H1 (cell line): ENCODE results near the gene BRS3. TPM values are rescaled to one million over a fixed set of nuclear protein-coding genes. Genes with fewer than 3 reads are reported as not detected.

Experiments
- CTCF ChIA-PET: fragments of 300-600 bp; sonication (Branson Sonifier 250); formaldehyde crosslinking; loops from one replicate; lab custom pipeline; 2021; ENCODE audit not compliant: partially characterized antibody; lab: Charles Lee
- POLR2A ChIA-PET: fragments of 300-600 bp; sonication (Branson Sonifier 250); formaldehyde crosslinking; loops from one replicate; lab custom pipeline; 2021; ENCODE audit warnings: inconsistent platforms; ENCODE audit not compliant: partially characterized antibody; lab: Charles Lee
- DNase-seq, 2 experiments: peaks; one replicate each; pipeline versions ENCODE4 v3.0.0 to v3.0.0-alpha.2; 2010 to 2022; ENCODE audit warnings: low spot score in 2 of 2, low read depth in 1 of 2, mixed read lengths in 1 of 2
- FAIRE-seq: peaks from 2 replicates; lab custom pipeline; 2011; peaks lifted over from hg19 to GRCh38; lab: Jason Lieb, UNC
- H2AFZ ChIP-seq: 2 replicates; pipeline ENCODE4 v1.8.1; 2012; ENCODE audit warnings: low read length, inconsistent platforms
- H2AK5ac ChIP-seq: 2 replicates; pipeline ENCODE4 v1.6.1; 2013; ENCODE audit warnings: low read depth, low read length
- H2BK120ac ChIP-seq: replicated peaks from 2 replicates; pipeline ENCODE3; 2013; ENCODE audit warnings: low read depth, low read length, inconsistent platforms
- H2BK12ac ChIP-seq: 2 replicates; pipeline ENCODE4 v1.6.1; 2013; ENCODE audit warnings: low read depth, low read length
- H2BK15ac ChIP-seq: 2 replicates; pipeline ENCODE4 v1.6.1; 2013; ENCODE audit warnings: low read length
- H2BK20ac ChIP-seq: 2 replicates; pipeline ENCODE4 v1.6.1; 2013; ENCODE audit warnings: low read length
- H2BK5ac ChIP-seq: 2 replicates; pipeline ENCODE4 v1.6.1; 2013; ENCODE audit warnings: low read depth, low read length
- H3K14ac ChIP-seq: 2 replicates; pipeline ENCODE4 v1.6.1; 2013; ENCODE audit warnings: inconsistent platforms; ENCODE audit not compliant: insufficient read length
- H3K18ac ChIP-seq: 2 replicates; pipeline ENCODE4 v1.6.1; 2013; ENCODE audit warnings: low read length; ENCODE audit errors: extremely low read depth
- H3K23ac ChIP-seq: 2 replicates; pipeline ENCODE4 v1.6.1; 2013; ENCODE audit warnings: inconsistent platforms; ENCODE audit not compliant: insufficient read length
- H3K23me2 ChIP-seq: 2 replicates; pipeline ENCODE4 v1.6.1; 2013; ENCODE audit warnings: low read depth, low read length
- H3K27ac ChIP-seq: 2 replicates; pipeline ENCODE4 v1.6.1; 2011; ENCODE audit warnings: low read depth, low read length, inconsistent platforms
- H3K27me3 ChIP-seq, 4 experiments: replicated peaks in 1 of 4; 1 replicate in 1 of 4; 2 replicates in 3 of 4; pipeline versions ENCODE4 v1.6.1 to v1.8.1; 2011 to 2013; ENCODE audit warnings: low read length in 3 of 4, mild to moderate bottlenecking in 3 of 4, inconsistent platforms in 2 of 4, mixed read lengths in 2 of 4, moderate library complexity in 1 of 4; ENCODE audit not compliant: control insufficient read depth in 3 of 4, insufficient read depth in 3 of 4; ENCODE audit errors: extremely low read depth in 1 of 4
- H3K36me3 ChIP-seq, 4 experiments: 2 replicates each; pipeline versions ENCODE4 v1.6.1 to v1.8.1; 2011 to 2013; ENCODE audit warnings: mild to moderate bottlenecking in 4 of 4, low read length in 3 of 4, moderate library complexity in 2 of 4, control low read depth in 1 of 4, inconsistent platforms in 1 of 4; ENCODE audit not compliant: insufficient read depth in 4 of 4, control insufficient read depth in 2 of 4
- H3K4ac ChIP-seq: replicated peaks from 2 replicates; pipeline ENCODE3; 2013; ENCODE audit warnings: low read length, low read depth, mixed read lengths, inconsistent platforms; ENCODE audit not compliant: insufficient read length
- H3K4me1 ChIP-seq, 4 experiments: replicated peaks in 1 of 4; 1 replicate in 1 of 4; 2 replicates in 3 of 4; pipeline versions ENCODE4 v1.6.1 to v1.8.1; 2011 to 2013; ENCODE audit warnings: low read length in 3 of 4, inconsistent platforms in 2 of 4, mixed read lengths in 1 of 4; ENCODE audit not compliant: insufficient read depth in 4 of 4, control insufficient read depth in 3 of 4
- H3K4me2 ChIP-seq, 2 experiments: 2 replicates each; pipeline versions ENCODE4 v1.6.1 to v1.8.1; 2011 to 2013; ENCODE audit warnings: low read depth in 2 of 2, low read length in 2 of 2, control low read depth in 1 of 2, inconsistent platforms in 1 of 2, mild to moderate bottlenecking in 1 of 2; ENCODE audit not compliant: insufficient read depth in 1 of 2
- H3K4me3 ChIP-seq, 4 experiments: fragments of 200-600, 300-600 bp in 1 of 4; sonication (generic), shearing (Covaris generic), sonication (Bioruptor Twin) in 1 of 4; 2 replicates each; pipeline versions ENCODE4 v1.5.1 to v1.8.1; 2011 to 2016; ENCODE audit warnings: low read length in 4 of 4, low read depth in 3 of 4, control low read depth in 2 of 4, inconsistent platforms in 2 of 4, mild to moderate bottlenecking in 2 of 4, mixed read lengths in 1 of 4, moderate library complexity in 1 of 4; ENCODE audit not compliant: insufficient read depth in 2 of 4; ENCODE audit errors: extremely low read depth in 1 of 4
- H3K56ac ChIP-seq: replicated peaks from 2 replicates; pipeline ENCODE3; 2013; ENCODE audit warnings: low read depth, mild to moderate bottlenecking, mixed read lengths, low read length, inconsistent platforms; ENCODE audit not compliant: insufficient read length
- H3K79me1 ChIP-seq: 2 replicates; pipeline ENCODE4 v1.6.1; 2013; ENCODE audit warnings: low read depth, low read length, control low read depth
- H3K79me2 ChIP-seq, 2 experiments: 2 replicates each; pipeline versions ENCODE4 v1.6.1 to v1.8.1; 2012 to 2013; ENCODE audit warnings: low read length in 2 of 2, mild to moderate bottlenecking in 2 of 2, inconsistent platforms in 1 of 2; ENCODE audit not compliant: insufficient read depth in 2 of 2, control insufficient read depth in 1 of 2
- H3K9ac ChIP-seq, 4 experiments: replicated peaks in 1 of 4; 1 replicate in 1 of 4; 2 replicates in 3 of 4; pipeline versions ENCODE4 v1.6.1 to v1.8.1; 2011 to 2013; ENCODE audit warnings: low read depth in 3 of 4, low read length in 3 of 4, control low read depth in 2 of 4, mild to moderate bottlenecking in 2 of 4, moderate library complexity in 2 of 4, inconsistent platforms in 1 of 4; ENCODE audit errors: extremely low read depth in 1 of 4
- H3K9me3 ChIP-seq, 2 experiments: 2 replicates each; pipeline versions ENCODE4 v1.6.1 to v1.8.1; 2012 to 2013; ENCODE audit warnings: mild to moderate bottlenecking in 2 of 2, moderate library complexity in 2 of 2, control low read depth in 1 of 2, inconsistent platforms in 1 of 2, low read depth in 1 of 2, low read length in 1 of 2, mixed read lengths in 1 of 2; ENCODE audit not compliant: insufficient read depth in 2 of 2
- H4K20me1 ChIP-seq, 2 experiments: replicated peaks in 1 of 2; 2 replicates each; pipeline versions ENCODE3 to v1.8.1; 2011 to 2013; ENCODE audit warnings: inconsistent platforms in 2 of 2, low read length in 2 of 2, mild to moderate bottlenecking in 1 of 2; ENCODE audit not compliant: insufficient read depth in 2 of 2, control insufficient read depth in 1 of 2
- H4K5ac ChIP-seq: 2 replicates; pipeline ENCODE4 v1.6.1; 2013; ENCODE audit warnings: low read length, low read depth, mixed read lengths, inconsistent platforms; ENCODE audit not compliant: insufficient read length
- H4K8ac ChIP-seq: 2 replicates; pipeline ENCODE4 v1.8.0; 2013; ENCODE audit warnings: mild to moderate bottlenecking, moderate library complexity, low read length, inconsistent platforms; ENCODE audit not compliant: insufficient read depth; ENCODE audit errors: extremely low read depth
- H4K91ac ChIP-seq: replicated peaks from 2 replicates; pipeline ENCODE3; 2013; ENCODE audit warnings: low read length, mixed read lengths, inconsistent platforms; ENCODE audit not compliant: insufficient read length
- GABPA ChIP-seq: IDR thresholded peaks from 2 replicates; pipeline ENCODE4 v1.6.1; 2011; ENCODE audit warnings: mild to moderate bottlenecking, low read length, moderate library complexity, borderline replicate concordance; ENCODE audit not compliant: insufficient read depth
- TBP ChIP-seq: IDR thresholded peaks from 2 replicates; pipeline ENCODE4 v1.6.1; 2011; ENCODE audit warnings: low read depth, low read length, improper control_type of control experiment
- TEAD4 ChIP-seq: IDR thresholded peaks from 2 replicates; pipeline ENCODE4 v1.6.1; 2012; ENCODE audit warnings: low read depth, low read length, inconsistent platforms, mixed read lengths
- WGBS, 2 experiments: shearing (Covaris generic) in 1 of 2; methylation state at CpG; one replicate each; pipeline versions ENCODE4 v1.1.6 to v1.1.7; 2013 to 2015; ENCODE audit warnings: low lambda C conversion rate in 2 of 2, mixed read lengths in 2 of 2, inconsistent platforms in 1 of 2, low coverage in 1 of 2, missing lambda C conversion rate in 1 of 2; ENCODE audit not compliant: insufficient replicate concordance in 2 of 2, insufficient coverage in 1 of 2, insufficient read length in 1 of 2; ENCODE audit errors: extremely low coverage in 1 of 2, missing lambda C conversion rate in 1 of 2; 5-methylcytosine and 5-hydroxymethylcytosine counted together
- polyA plus RNA-seq, 7 experiments: library from polyadenylated mRNA; depleted of rRNA in 3 of 7; stranded (reverse) in 5 of 7; unstranded in 2 of 7; fragments of >200 nt in 5 of 7; fragments of 200-250 nt in 2 of 7; gene quantifications; 1 replicate in 5 of 7; 2 replicates in 1 of 7; 4 replicates in 1 of 7; pipeline versions ENCODE4 v1.2.1 to v1.2.3, GENCODE V29; 2011 to 2013; ENCODE audit warnings: missing spikeins in 2 of 7, mixed read lengths in 2 of 7
- total RNA-seq: library from RNA; stranded (reverse); fragmentation: NEBNext Ultra II Directional; extraction: Animal tissue kit (Norgen Biotek cat#: 25700); gene quantifications from 2 replicates; pipeline ENCODE4 v1.2.1, GENCODE V29; 2021

BRS3 gene
- total and polyA plus RNA-seq, 2 of the 8 experiments (the other 6 are each of a cell fraction or from before 2014, with no cell fraction given): not detected

DNA sequence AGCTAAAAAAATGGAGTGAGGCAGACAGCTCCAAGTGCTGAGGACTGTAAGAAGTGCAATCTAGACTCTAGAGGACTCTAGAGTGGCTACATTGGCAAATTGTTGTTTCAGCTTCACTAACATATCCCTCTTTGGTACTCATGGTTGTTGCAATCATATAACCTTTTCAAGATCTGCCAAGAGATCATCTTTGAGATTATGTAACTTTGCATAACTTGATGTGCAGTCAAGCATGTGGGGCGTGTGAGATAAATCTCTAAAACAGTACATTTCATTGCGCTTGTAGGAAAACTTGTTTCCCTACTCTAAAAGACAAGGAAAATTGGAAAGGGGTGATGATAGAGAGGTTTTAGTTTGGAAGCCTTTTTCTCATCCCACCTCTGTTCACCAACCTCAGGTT, 11.2 kb upstream of the BRS3 start:
- DNase-seq (no peak), FAIRE-seq (no peak)
- H3K18ac ChIP-seq: no peak overlapping the region
- no peaks in the 10 kb centered on the region for H3K36me3 ChIP-seq
- H3K4me2 ChIP-seq: no peak overlapping the region
- no peaks in the 10 kb centered on the region for H3K79me1 ChIP-seq
- no peaks in the 10 kb centered on the region for H3K9me3 ChIP-seq
- H2AK5ac ChIP-seq: no peak overlapping the region
- no peak overlapping the region for H4K8ac ChIP-seq
- H4K91ac ChIP-seq: no peak overlapping the region
- H3K27me3 ChIP-seq: no peaks in the 10 kb centered on the region
- no peaks in the 10 kb centered on the region for H3K23me2 ChIP-seq
- H2AFZ ChIP-seq: no peak overlapping the region
- H2BK12ac ChIP-seq: no peak overlapping the region
- H3K4me1 ChIP-seq: no peaks in the 10 kb centered on the region
- no peak overlapping the region for H3K23ac ChIP-seq
- H2BK120ac ChIP-seq: no peak overlapping the region
- H3K4me3 ChIP-seq: no peak overlapping the region
- H3K4ac ChIP-seq: no peak overlapping the region
- no peak overlapping the region for H2BK20ac ChIP-seq
- H3K56ac ChIP-seq: no peak overlapping the region
- H4K20me1 ChIP-seq: no peaks in the 10 kb centered on the region
- CTCF ChIA-PET: interaction anchor here (0.8 kb wide), 1 partner anchor 15 kb away, joined by 3 read pairs; no protein-coding TSS in a partner anchor
- H3K79me2 ChIP-seq: no peaks in the 10 kb centered on the region
- 93% methylated on average over 2 of the region's 2 CpGs; no CpG with 5 or more reads in 1 of the 2 experiments for WGBS, 2 experiments
- POLR2A ChIA-PET: no interaction called here
- H4K5ac ChIP-seq: no peak overlapping the region
- no peak overlapping the region for H2BK15ac ChIP-seq
- no peak overlapping the region for H3K14ac ChIP-seq
- H3K9ac ChIP-seq: no peak overlapping the region
- TF ChIP-seq GABPA (no peak), TEAD4 (no peak), TBP (no peak)
- no peak overlapping the region for H2BK5ac ChIP-seq
- no peak overlapping the region for H3K27ac ChIP-seq
